DND-41 (cell line): ENCODE results near the gene IL3.

Experiments
- ATAC-seq: fragments of 200-7000 bp; cut with Tn5 transposase; 3 replicates; pipeline ENCODE4 v1.9.1; 2021; ENCODE audit warnings: low read depth; ENCODE audit not compliant: insufficient read depth
- DNase-seq: peaks from one replicate; pipeline ENCODE4 v3.0.0-alpha.2; 2020
- H2AFZ ChIP-seq: 2 replicates; pipeline ENCODE4 v1.6.0; 2012; ENCODE audit warnings: low read depth, low read length
- H3K27ac ChIP-seq: 2 replicates; pipeline ENCODE4 v1.5.1; 2012; ENCODE audit warnings: low read length, inconsistent platforms
- H3K27me3 ChIP-seq: fragments of 200-600 bp; sonication (generic); 2 replicates; pipeline ENCODE4 v1.6.0; 2012; ENCODE audit warnings: low read length, mild to moderate bottlenecking, inconsistent platforms; ENCODE audit not compliant: insufficient read depth, poor library complexity
- H3K36me3 ChIP-seq: 2 replicates; pipeline ENCODE4 v1.5.1; 2012; ENCODE audit warnings: low read length, inconsistent platforms; ENCODE audit not compliant: insufficient read depth
- H3K4me1 ChIP-seq: 2 replicates; pipeline ENCODE4 v1.5.1; 2012; ENCODE audit warnings: mild to moderate bottlenecking, low read length; ENCODE audit not compliant: insufficient read depth
- H3K4me2 ChIP-seq: 2 replicates; pipeline ENCODE4 v1.6.0; 2012; ENCODE audit warnings: mild to moderate bottlenecking, moderate library complexity, low read length, inconsistent platforms; ENCODE audit not compliant: insufficient read depth
- H3K4me3 ChIP-seq, 2 experiments: fragments of 200-600 bp in 1 of 2; shearing (Covaris generic) in 1 of 2; 2 replicates each; pipeline ENCODE4 v1.5.1; 2012 to 2016; ENCODE audit warnings: inconsistent platforms in 2 of 2, low read length in 2 of 2, mild to moderate bottlenecking in 2 of 2, low read depth in 1 of 2, moderate library complexity in 1 of 2
- H3K79me2 ChIP-seq: 2 replicates; pipeline ENCODE4 v1.6.0; 2012; ENCODE audit warnings: low read length, inconsistent platforms; ENCODE audit not compliant: insufficient read depth
- H3K9ac ChIP-seq: 2 replicates; pipeline ENCODE4 v1.6.0; 2012; ENCODE audit warnings: low read depth, mild to moderate bottlenecking, inconsistent platforms, low read length, moderate library complexity
- H3K9me3 ChIP-seq: 2 replicates; pipeline ENCODE4 v1.5.1; 2012; ENCODE audit warnings: low read length, moderate library complexity, mild to moderate bottlenecking, inconsistent platforms; ENCODE audit not compliant: insufficient read depth, severe bottlenecking
- H4K20me1 ChIP-seq: 2 replicates; pipeline ENCODE4 v1.6.0; 2012; ENCODE audit warnings: low read length; ENCODE audit not compliant: insufficient read depth
- CTCF ChIP-seq: IDR thresholded peaks from 2 replicates; pipeline ENCODE4 v1.5.1; 2012; ENCODE audit warnings: borderline replicate concordance, low read length, moderate library complexity, mild to moderate bottlenecking; ENCODE audit not compliant: poor library complexity, severe bottlenecking; ENCODE audit errors: extremely low read depth
- EZH2 ChIP-seq: IDR thresholded peaks from 3 replicates; pipeline ENCODE4 v1.6.1; 2012; ENCODE audit warnings: borderline replicate concordance, low read depth, mild to moderate bottlenecking, moderate library complexity, low read length, inconsistent platforms; ENCODE audit not compliant: severe bottlenecking

The IL3 gene

GRCh38 chr5:132109494-132110053 lies 49.1 kb downstream of the IL3 start:
- Histone ChIP-seq H3K4me1 (no peaks in the 10 kb centered on the region), H3K9ac (no peak overlapping the region), H4K20me1 (no peaks in the 10 kb centered on the region), H3K9me3 (no peaks in the 10 kb centered on the region), H3K27me3 (no peaks in the 10 kb centered on the region), H3K4me2 (no peak overlapping the region), H2AFZ (no peak overlapping the region), H3K27ac (no peak overlapping the region), H3K79me2 (no peaks in the 10 kb centered on the region), H3K4me3 (no peak overlapping the region), H3K36me3 (no peaks in the 10 kb centered on the region)
- DNase-seq (no peak), ATAC-seq (no peak)
- TF ChIP-seq EZH2 (no peak), CTCF (no peak)

- no peaks in the 10 kb centered on the region for H3K4me1 ChIP-seq
Measured at GRCh38 chr5:132110195-132110594, 49.7 kb downstream of the IL3 start.

GRCh38 chr5:132110930-132111329 lies 50.5 kb downstream of the IL3 start:
- ATAC-seq (no peak), DNase-seq (no peak)
- H3K9ac ChIP-seq = no peak overlapping the region
- H4K20me1 ChIP-seq = no peaks in the 10 kb centered on the region
- no peaks in the 10 kb centered on the region for H3K36me3 ChIP-seq
- no peak overlapping the region for H3K27ac ChIP-seq
- H2AFZ ChIP-seq = no peak overlapping the region
- no peak overlapping the region for H3K4me3 ChIP-seq
- no peaks in the 10 kb centered on the region for H3K9me3 ChIP-seq
- H3K4me2 ChIP-seq = no peak overlapping the region
- H3K27me3 ChIP-seq = peaks cover 3% of the 10 kb centered on the region
- TF ChIP-seq CTCF = no peak
- no peak for TF ChIP-seq EZH2
- H3K4me1 ChIP-seq = no peaks in the 10 kb centered on the region
- no peaks in the 10 kb centered on the region for H3K79me2 ChIP-seq

More at GRCh38 chr5:132110195-132110594, 49.7 kb downstream of the IL3 start:
- no peak overlapping the region for H2AFZ ChIP-seq
- H3K79me2 ChIP-seq = no peaks in the 10 kb centered on the region
- ATAC-seq (no peak), DNase-seq (no peak)
- no peak overlapping the region for H3K27ac ChIP-seq
- H3K4me3 ChIP-seq = no peak overlapping the region
- TF ChIP-seq EZH2 = no peak
- no peak for TF ChIP-seq CTCF
- H4K20me1 ChIP-seq = no peaks in the 10 kb centered on the region
- no peaks in the 10 kb centered on the region for H3K27me3 ChIP-seq
- H3K9me3 ChIP-seq = no peaks in the 10 kb centered on the region
- no peaks in the 10 kb centered on the region for H3K36me3 ChIP-seq
- no peak overlapping the region for H3K4me2 ChIP-seq
- no peak overlapping the region for H3K9ac ChIP-seq

- DNase-seq (no peak), ATAC-seq (no peak)
- no peak overlapping the region for H3K9ac ChIP-seq
- H2AFZ ChIP-seq = no peak overlapping the region
- TF ChIP-seq CTCF (no peak), EZH2 (no peak)
- H3K79me2 ChIP-seq = no peaks in the 10 kb centered on the region
- H3K27me3 ChIP-seq = peaks cover 3% of the 10 kb centered on the region
- no peaks in the 10 kb centered on the region for H4K20me1 ChIP-seq
- no peaks in the 10 kb centered on the region for H3K9me3 ChIP-seq
- H3K4me3 ChIP-seq = no peak overlapping the region
- H3K36me3 ChIP-seq = no peaks in the 10 kb centered on the region
- H3K27ac ChIP-seq = no peak overlapping the region
- H3K4me2 ChIP-seq = no peak overlapping the region
- no peaks in the 10 kb centered on the region for H3K4me1 ChIP-seq
Measured at GRCh38 chr5:132112111-132112510, 51.7 kb downstream of the IL3 start.
